SK-N-SH (cell line): ENCODE results near the gene FAM120C. TPM values are rescaled to one million over a fixed set of nuclear protein-coding genes. Genes with fewer than 3 reads are reported as not detected.

Experiments used
- CTCF ChIA-PET: fragments of 300-600, 350-600 bp; formaldehyde crosslinking; extraction: SDS; loops from one replicate; lab custom pipeline; 2021; lab: Yijun Ruan, JAX
- POLR2A ChIA-PET: fragments of 350-600 bp; sonication (Branson Sonifier 250); formaldehyde crosslinking; extraction: SDS; loops from one replicate; lab custom pipeline; 2020; ENCODE audit warnings: antibody characterized with exemption, inconsistent platforms; lab: Yijun Ruan, JAX
- DNase-seq: peaks from one replicate; pipeline ENCODE4 v3.0.0; 2012
- H2AFZ ChIP-seq: fragments of 200-600 bp; sonication (generic); 2 replicates; pipeline ENCODE4 v1.8.1; 2016; ENCODE audit warnings: antibody characterized with exemption, mild to moderate bottlenecking, low read depth
- H3F3A ChIP-seq: fragments of 200-600 bp; sonication (generic); replicated peaks from 2 replicates; pipeline ENCODE3; 2016; ENCODE audit warnings: antibody characterized with exemption, mild to moderate bottlenecking; ENCODE audit not compliant: insufficient read depth
- H3K27ac ChIP-seq, 2 experiments: fragments of 200-500 bp in 1 of 2; fragments of 200-600 bp in 1 of 2; sonication (Bioruptor generic) in 1 of 2; sonication (generic), shearing (Covaris generic) in 1 of 2; 2 replicates each; pipeline versions ENCODE4 v1.5.1 to v1.6.1; 2014 to 2016; ENCODE audit warnings: low read depth in 2 of 2, inconsistent platforms in 1 of 2, low read length in 1 of 2, mild to moderate bottlenecking in 1 of 2, mixed read lengths in 1 of 2
- H3K27me3 ChIP-seq: fragments of 200-600 bp; sonication (generic), shearing (Covaris generic); 2 replicates; pipeline ENCODE4 v1.6.1; 2016; ENCODE audit warnings: mixed run types; ENCODE audit not compliant: insufficient read depth
- H3K36me3 ChIP-seq, 2 experiments: fragments of 200-500 bp in 1 of 2; fragments of 200-600 bp in 1 of 2; sonication (Bioruptor generic) in 1 of 2; sonication (generic) in 1 of 2; replicated peaks in 1 of 2; 2 replicates each; pipeline versions ENCODE3 to v1.5.1; 2014 to 2016; ENCODE audit warnings: low read length in 1 of 2, mild to moderate bottlenecking in 1 of 2; ENCODE audit not compliant: insufficient read depth in 2 of 2, control insufficient read depth in 1 of 2
- H3K4me1 ChIP-seq, 2 experiments: fragments of 200-500 bp in 1 of 2; fragments of 200-600 bp in 1 of 2; sonication (Bioruptor generic) in 1 of 2; sonication (generic), shearing (Covaris generic) in 1 of 2; 2 replicates each; pipeline versions ENCODE4 v1.5.1 to v1.6.1; 2014 to 2016; ENCODE audit warnings: low read depth in 1 of 2, low read length in 1 of 2, mixed run types in 1 of 2; ENCODE audit not compliant: insufficient read depth in 2 of 2, control insufficient read depth in 1 of 2
- H3K4me2 ChIP-seq: fragments of 200-600 bp; sonication (generic), shearing (Covaris generic); 2 replicates; pipeline ENCODE4 v1.6.1; 2017; ENCODE audit warnings: mixed run types
- H3K4me3 ChIP-seq, 2 experiments: fragments of 200-500 bp in 1 of 2; fragments of 200-600 bp in 1 of 2; sonication (Bioruptor generic) in 1 of 2; sonication (generic), shearing (Covaris generic) in 1 of 2; 2 replicates each; pipeline versions ENCODE4 v1.5.1 to v1.8.1; 2014 to 2016; ENCODE audit warnings: low read depth in 2 of 2, inconsistent platforms in 1 of 2, low read length in 1 of 2, mild to moderate bottlenecking in 1 of 2, mixed read lengths in 1 of 2, moderate library complexity in 1 of 2
- H3K79me2 ChIP-seq: fragments of 200-600 bp; sonication (generic); 2 replicates; pipeline ENCODE4 v1.8.1; 2017; ENCODE audit warnings: mild to moderate bottlenecking; ENCODE audit not compliant: insufficient read depth
- H3K9ac ChIP-seq: fragments of 200-600 bp; sonication (generic); 2 replicates; pipeline ENCODE4 v1.6.1; 2017; ENCODE audit warnings: mixed run types
- H3K9me2 ChIP-seq: fragments of 200-600 bp; sonication (generic); 2 replicates; pipeline ENCODE4 v1.6.1; 2017; ENCODE audit warnings: mixed run types
- H3K9me3 ChIP-seq: fragments of 200-600 bp; sonication (generic); 2 replicates; pipeline ENCODE4 v1.6.1; 2017; ENCODE audit warnings: mixed run types, mild to moderate bottlenecking, moderate library complexity
- H4K20me1 ChIP-seq: fragments of 200-600 bp; sonication (generic); 2 replicates; pipeline ENCODE4 v1.6.1; 2017; ENCODE audit warnings: mild to moderate bottlenecking, mixed run types; ENCODE audit not compliant: insufficient read depth
- ELF1 ChIP-seq: IDR thresholded peaks from 2 replicates; pipeline ENCODE4 v1.4.0; 2012
- EZH2phosphoT487 ChIP-seq: fragments of 200-600 bp; sonication (generic); IDR thresholded peaks from 2 replicates; pipeline ENCODE4 v1.6.1; 2017; ENCODE audit warnings: low read depth, mixed run types, mild to moderate bottlenecking, antibody characterized with exemption, moderate library complexity, borderline replicate concordance
- MXI1 ChIP-seq: IDR thresholded peaks from 2 replicates; pipeline ENCODE4 v1.6.1; 2012; ENCODE audit warnings: mild to moderate bottlenecking, low read depth, low read length, improper control_type of control experiment
- RFX5 ChIP-seq: IDR thresholded peaks from 2 replicates; pipeline ENCODE4 v1.6.1; 2012; ENCODE audit warnings: mild to moderate bottlenecking, improper control_type of control experiment, low read length
- RXRA ChIP-seq: IDR thresholded peaks from 2 replicates; pipeline ENCODE4 v1.4.0; 2012; ENCODE audit warnings: low read depth, mild to moderate bottlenecking, borderline replicate concordance
- TAF1 ChIP-seq: IDR thresholded peaks from 2 replicates; pipeline ENCODE4 v1.6.1; 2012; ENCODE audit warnings: low read depth, mild to moderate bottlenecking, low read length, moderate library complexity, borderline replicate concordance
- TCF12 ChIP-seq: IDR thresholded peaks from 2 replicates; pipeline ENCODE4 v1.4.0; 2012
- YY1 ChIP-seq: IDR thresholded peaks from 2 replicates; pipeline ENCODE4 v1.4.0; 2012; ENCODE audit warnings: low read depth, mild to moderate bottlenecking
- WGBS: methylation state at CpG from one replicate; pipeline ENCODE4 v1.1.6; 2017; ENCODE audit warnings: low lambda C conversion rate; 5-methylcytosine and 5-hydroxymethylcytosine counted together
- polyA plus RNA-seq, 3 experiments: library from polyadenylated mRNA; depleted of rRNA; stranded (reverse); fragments of >200 nt; gene quantifications; 2 replicates each; pipeline ENCODE4 v1.2.3, GENCODE V29; 2012
- TF ChIP-seq, protein P1 (sequence below): IDR thresholded peaks from 2 replicates; pipeline ENCODE4 v1.4.0; 2012; ENCODE audit warnings: low read depth, borderline replicate concordance

Gene FAM120C
- polyA plus RNA-seq, 1 of the 3 experiments (the other 2 are of a cell fraction), result 6.0 TPM

DNA sequence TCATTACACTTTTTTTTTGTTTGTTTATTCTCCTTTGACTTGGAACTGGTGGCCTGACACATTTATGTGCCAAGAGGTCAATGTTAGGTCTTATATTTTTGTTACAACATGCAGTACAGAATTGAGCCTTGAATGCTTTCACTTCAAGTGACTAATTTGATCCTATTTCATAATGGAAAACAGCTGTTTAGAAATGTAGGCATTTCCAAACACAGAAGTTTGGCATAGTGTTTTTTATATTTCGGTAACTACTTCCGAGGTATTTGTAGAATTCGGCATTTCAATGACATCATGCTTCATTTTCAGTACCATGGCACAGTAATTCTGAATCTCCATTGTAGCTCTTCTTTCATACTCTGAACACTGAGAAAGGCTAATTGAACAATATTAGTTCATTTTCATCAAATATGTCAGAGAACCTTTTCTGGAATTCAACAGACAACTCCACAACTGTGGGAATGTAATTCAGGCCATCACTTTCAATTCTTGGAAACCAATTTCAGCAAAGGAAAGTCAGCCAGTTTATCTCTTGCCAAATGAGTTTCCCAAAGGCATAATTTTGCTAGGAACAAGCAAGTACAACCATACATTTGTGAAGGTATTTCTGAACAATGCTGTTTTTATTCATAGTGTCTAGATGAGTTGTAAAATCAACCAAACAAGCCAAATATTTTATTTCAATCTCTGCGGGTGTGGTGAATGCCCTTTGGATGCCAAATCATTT lies 11.4 kb downstream of the FAM120C start:
- 37% methylated on average over 4 of the region's 4 CpGs for WGBS
- peak; percentile 55 for TF ChIP-seq TCF12
- TF ChIP-seq MXI1, result no peak
- TF ChIP-seq, all 33 proteins: peak for 1
- H3K9me2 ChIP-seq, result no peaks in the 10 kb centered on the region
- DNase-seq, result no peak
- no peaks in the 10 kb centered on the region for H3F3A ChIP-seq
- H4K20me1 ChIP-seq, result no peaks in the 10 kb centered on the region
- H2AFZ ChIP-seq, result no peak overlapping the region
- H3K4me2 ChIP-seq, result no peak overlapping the region
- H3K4me3 ChIP-seq, result no peak overlapping the region
- no peak overlapping the region for H3K27ac ChIP-seq
- no peaks in the 10 kb centered on the region for H3K27me3 ChIP-seq
- POLR2A ChIA-PET, result no interaction called here
- H3K9me3 ChIP-seq, result no peaks in the 10 kb centered on the region
- CTCF ChIA-PET, result no interaction called here
- peaks cover 36% of the 10 kb centered on the region for H3K79me2 ChIP-seq
- H3K4me1 ChIP-seq, result no peaks in the 10 kb centered on the region
- H3K36me3 ChIP-seq, result peaks cover 0 to 3% of the 10 kb centered on the region in 2 experiments
- H3K9ac ChIP-seq, result no peak overlapping the region

DNA sequence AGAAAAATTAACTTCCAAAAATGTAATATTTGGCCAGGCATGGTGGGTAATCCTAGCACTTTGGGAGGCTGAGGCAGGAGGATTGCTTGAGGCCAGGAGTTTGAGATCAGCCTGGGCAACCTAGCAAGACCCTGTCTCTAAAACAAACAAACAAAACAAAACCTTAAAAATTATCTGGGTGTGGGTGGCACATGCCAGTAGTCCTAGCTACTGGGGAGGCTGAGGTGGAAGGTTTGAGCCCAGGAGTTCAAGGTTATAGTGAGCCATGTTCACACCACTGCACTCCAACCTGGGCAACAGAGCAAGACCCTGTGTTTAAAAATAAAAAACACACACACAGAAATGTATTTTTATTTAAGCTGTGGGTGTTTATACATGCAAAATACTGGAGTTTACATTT lies 12.0 kb downstream of the FAM120C start:
- no peaks in the 10 kb centered on the region for H3K36me3 ChIP-seq
- TF ChIP-seq YY1 (no peak), ELF1 (no peak), EZH2phosphoT487 (no peak), RXRA (no peak), TAF1 (no peak), RFX5 (no peak)
- TF ChIP-seq, protein P1, sequence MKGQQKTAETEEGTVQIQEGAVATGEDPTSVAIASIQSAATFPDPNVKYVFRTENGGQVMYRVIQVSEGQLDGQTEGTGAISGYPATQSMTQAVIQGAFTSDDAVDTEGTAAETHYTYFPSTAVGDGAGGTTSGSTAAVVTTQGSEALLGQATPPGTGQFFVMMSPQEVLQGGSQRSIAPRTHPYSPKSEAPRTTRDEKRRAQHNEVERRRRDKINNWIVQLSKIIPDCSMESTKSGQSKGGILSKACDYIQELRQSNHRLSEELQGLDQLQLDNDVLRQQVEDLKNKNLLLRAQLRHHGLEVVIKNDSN, result no peak
- CTCF ChIA-PET, result no interaction called here
- POLR2A ChIA-PET, result no interaction called here
- no peak overlapping the region for H3K27ac ChIP-seq
- H3F3A ChIP-seq, result no peaks in the 10 kb centered on the region
- no peaks in the 10 kb centered on the region for H3K4me1 ChIP-seq
- no peaks in the 10 kb centered on the region for H3K27me3 ChIP-seq
- H3K9me2 ChIP-seq, result no peaks in the 10 kb centered on the region
- H3K4me3 ChIP-seq, result no peak overlapping the region
- H3K9ac ChIP-seq, result no peak overlapping the region
- no peak for DNase-seq
- no peaks in the 10 kb centered on the region for H4K20me1 ChIP-seq
- H3K79me2 ChIP-seq, result peaks cover 30% of the 10 kb centered on the region
- no peak overlapping the region for H2AFZ ChIP-seq
- no peak overlapping the region for H3K4me2 ChIP-seq
- H3K9me3 ChIP-seq, result no peaks in the 10 kb centered on the region

DNA sequence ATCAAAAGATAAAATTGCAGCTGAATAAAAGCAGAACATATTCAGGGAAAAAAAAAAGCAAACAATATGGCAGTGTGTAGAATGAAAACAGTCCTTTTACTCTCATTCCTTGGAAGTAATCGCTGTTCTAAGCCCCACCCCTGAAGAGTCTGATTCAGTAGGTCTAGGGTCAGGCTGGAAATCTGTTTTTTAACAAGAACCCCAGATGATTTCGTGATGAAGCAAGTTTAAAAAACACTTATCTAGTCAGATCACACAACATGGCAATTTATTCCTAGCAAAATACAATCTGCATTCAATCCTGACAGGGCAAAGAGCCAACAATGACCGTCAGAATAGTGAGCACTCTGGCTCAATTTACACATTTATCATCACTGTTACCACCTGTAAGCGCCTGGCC lies 16.1 kb downstream of the FAM120C start:
- Histone ChIP-seq H3K9me3 (no peaks in the 10 kb centered on the region), H3K9me2 (no peaks in the 10 kb centered on the region), H3K27ac (no peak overlapping the region; a peak in 1 of 4 replicates), H3K4me1 (no peaks in the 10 kb centered on the region), H3F3A (no peaks in the 10 kb centered on the region), H3K79me2 (0 out of 2 replicates have a peak, but pooled peaks cover under 1% of the 10 kb centered on the region), H2AFZ (no peak overlapping the region), H3K4me2 (no peak overlapping the region), H3K36me3 (no peaks in the 10 kb centered on the region), H4K20me1 (no peaks in the 10 kb centered on the region), H3K4me3 (no peak overlapping the region), H3K27me3 (no peaks in the 10 kb centered on the region), H3K9ac (no peak overlapping the region)
- ChIA-PET POLR2A (no interaction called here), CTCF (no interaction called here)
- 9% methylated on average over 4 of the region's 4 CpGs for WGBS
- DNase-seq, result no peak
- TF ChIP-seq TCF12, result 0 out of 2 replicates have a peak, but pooled peaks have one; percentile 25
- TF ChIP-seq TAF1, result no peak
